ENCODE data around the gene SPATA24.
"Not testable (repeated sequence)": the region's sequence is repeated elsewhere in the genome, so short reads cannot be mapped to it uniquely, and the experiment has no call there.

Gene SPATA24

DNA sequence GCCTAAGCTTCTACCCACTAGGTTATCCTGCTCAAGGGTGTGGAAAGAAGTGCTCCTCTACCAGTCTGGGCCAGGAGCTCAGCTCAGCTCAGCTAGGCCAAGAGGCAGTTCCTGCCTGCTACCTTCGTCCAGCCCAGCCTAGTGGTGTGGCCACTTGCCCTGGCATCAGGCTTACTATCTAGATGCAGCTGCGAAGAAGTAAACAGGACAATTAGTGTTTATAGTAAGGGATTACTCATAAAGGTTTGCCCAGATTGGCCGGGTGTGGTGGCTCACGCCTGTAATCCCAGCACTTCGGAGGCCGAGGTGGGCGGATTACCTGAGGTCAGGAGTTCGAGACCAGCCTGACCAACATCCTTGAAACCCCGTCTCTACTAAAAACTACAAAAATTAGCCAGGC, 12.8 kb upstream of the SPATA24 start:
- DNase-seq: no peak

- no peak for DNase-seq
Observed at GRCh38 chr5:139415869-139416268, 12.0 kb upstream of the SPATA24 start.

DNA sequence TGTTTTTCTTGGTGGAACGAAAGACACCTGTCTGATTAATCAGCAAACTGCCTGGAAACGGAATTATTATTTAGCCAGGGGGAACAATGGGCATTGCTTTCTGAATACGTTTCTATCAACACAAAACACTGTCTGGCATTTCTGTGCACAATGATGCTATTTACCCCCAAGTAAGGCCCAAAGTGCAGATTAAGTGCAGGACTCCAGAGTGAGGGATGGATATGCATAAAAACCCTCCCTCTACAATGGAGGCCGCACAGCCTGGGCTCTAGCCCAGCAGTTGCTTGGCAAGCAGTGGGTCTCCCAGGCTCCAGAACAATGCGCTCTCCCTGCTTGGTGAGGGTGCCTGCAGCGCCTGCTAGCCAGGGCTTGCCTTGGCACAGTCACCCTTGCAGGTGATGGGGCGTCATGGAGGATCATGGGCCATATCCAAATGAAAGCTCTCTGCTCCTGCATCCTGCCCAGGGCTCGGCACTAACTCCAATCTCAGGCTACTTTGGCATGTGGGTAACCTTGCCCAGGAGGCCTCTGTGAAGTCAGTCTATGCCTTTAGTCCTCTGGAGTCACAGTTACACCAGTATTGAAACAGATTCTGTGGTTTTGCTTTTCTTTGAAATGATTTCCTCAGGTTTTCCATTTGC, 11.5 kb upstream of the SPATA24 start:
- DNase-seq: peak in 1 of 5 donors; percentile 88

DNA sequence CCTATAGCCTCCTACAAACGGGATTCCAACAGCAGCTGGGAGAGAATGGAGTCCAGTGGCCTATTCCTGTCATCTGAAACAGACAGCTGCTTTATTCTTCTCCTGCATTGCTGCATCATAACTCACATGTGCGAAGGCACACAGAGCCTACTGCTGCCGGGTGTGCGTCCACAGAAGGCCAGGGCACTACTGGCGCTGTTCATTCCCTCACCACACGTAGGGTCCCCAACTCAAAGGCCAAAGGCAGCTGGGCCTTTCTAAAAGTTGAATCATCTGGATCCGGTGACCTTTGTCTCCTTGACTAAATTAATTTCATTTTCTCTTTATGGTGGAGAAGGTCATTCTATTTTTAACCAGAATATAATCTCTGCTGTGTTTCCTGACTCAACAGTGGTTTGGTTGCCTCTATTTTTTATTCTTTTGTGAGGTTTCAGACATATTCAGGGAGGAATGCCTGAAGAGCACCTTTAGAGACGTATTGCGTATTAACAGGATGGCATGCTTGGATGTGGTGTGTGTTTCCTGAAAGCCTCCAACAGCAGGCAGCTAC, 10.8 kb upstream of the SPATA24 start:
- DNase-seq: no peak

- DNase-seq: peak in 1 of 5 donors; percentile 60
Observed at GRCh38 chr5:139413963-139414362, 10.1 kb upstream of the SPATA24 start.

- no peak for DNase-seq
Observed at GRCh38 chr5:139413153-139413552, 9.3 kb upstream of the SPATA24 start.

DNA sequence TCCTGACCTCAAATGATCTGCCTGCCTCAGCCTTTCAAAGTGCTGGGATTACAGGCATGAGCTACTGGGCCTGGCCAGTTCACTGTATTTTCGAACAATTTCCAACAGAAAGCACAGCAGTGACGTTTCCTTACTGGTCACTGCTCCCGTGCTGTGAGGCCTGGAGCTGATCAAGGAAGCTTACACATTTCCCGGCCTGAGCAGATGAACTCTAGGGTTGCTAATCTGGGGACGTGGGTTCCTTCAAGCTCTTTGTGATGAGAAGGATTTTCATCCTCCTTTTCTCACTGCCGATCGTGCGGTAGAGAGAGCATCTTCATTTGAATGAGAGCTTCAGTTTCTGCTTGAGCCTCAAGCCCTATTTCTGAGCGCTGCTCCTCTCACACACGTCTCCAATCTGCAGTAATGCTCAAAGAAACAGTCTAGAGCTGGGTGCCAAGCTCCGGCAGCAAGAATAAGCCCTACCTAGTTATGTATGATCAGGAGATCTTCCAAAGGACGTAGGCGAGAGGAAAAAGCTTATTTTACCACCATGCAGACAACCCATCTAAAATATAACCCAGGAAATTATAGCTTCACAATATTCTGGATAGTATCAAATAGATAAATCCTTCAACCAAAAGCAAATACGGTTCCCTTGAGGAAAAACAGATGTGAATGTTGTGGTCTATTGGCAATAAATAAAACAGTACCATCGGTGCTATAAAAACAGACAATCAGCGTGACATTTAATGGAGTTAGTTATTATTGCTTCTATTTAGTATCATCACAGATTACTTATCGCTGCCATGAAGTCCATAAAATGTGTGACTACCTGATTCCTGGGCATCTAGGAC, 7.3 kb upstream of the SPATA24 start:
- no peak for DNase-seq

- DNase-seq: no peak
Observed at GRCh38 chr5:139410121-139410992, 6.5 kb upstream of the SPATA24 start.

DNA sequence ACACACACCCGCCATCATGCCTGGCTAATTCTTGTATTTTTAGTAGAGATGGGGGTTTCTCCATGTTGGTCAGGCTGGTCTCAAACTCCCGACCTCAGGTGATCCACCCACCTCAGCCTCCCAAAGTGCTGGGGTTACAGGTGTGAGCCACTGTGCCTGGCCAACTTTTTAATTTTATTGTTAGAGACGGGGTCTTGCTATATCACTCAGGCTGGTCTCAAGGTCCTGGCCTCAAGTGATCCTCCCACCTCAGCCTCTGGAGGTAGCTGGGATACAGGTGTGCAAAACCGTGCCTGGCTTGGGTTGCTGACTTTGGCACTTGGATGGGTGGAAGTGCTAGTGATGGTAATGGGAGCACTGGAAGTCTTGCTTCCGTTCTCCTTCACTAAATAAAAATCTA, 5.2 kb upstream of the SPATA24 start:
- DNase-seq: not testable (repeated sequence)

GRCh38 chr5:139408191-139408590, 4.3 kb upstream of the SPATA24 start:
- DNase-seq: no peak

DNA sequence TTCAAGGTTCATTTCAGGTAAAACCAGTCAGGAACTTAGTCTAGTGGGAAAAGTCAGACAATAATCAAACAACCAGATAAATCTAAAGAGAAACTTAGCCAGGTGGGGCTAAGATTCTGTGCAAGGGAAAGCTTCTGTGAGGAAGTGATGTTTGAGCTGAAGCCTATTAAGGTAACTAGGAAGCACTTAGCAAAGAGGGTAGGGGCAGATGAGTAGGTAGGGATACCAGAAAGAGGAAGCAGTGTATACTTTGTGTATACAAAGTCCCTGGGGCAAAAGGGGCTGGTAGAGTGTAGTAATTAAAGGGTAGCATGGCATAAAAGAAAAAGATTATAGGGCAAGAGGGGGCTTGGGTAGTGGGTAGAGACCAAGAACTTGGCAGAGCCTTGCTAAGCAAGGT, 3.6 kb upstream of the SPATA24 start:
- no peak for DNase-seq

DNA sequence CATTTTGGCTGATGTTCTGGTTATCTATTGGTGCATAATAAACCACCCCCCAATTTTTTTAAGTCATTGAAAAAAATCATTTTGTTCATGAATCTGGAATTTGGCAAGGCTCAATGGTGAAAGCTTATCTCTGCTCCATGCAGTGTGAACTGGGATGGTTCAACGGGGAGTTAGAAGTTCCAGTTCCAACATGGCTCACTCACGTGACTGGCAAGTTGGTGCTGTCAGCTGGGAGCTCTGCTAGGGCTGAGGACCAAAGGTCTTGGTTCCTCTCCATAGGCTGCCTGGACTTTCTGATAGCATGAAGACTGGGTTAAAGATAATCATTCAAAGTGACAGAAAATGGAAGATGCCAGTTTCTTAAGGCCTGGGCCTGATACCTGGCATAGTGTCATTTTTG, 3.1 kb upstream of the SPATA24 start:
- DNase-seq: no peak

DNA sequence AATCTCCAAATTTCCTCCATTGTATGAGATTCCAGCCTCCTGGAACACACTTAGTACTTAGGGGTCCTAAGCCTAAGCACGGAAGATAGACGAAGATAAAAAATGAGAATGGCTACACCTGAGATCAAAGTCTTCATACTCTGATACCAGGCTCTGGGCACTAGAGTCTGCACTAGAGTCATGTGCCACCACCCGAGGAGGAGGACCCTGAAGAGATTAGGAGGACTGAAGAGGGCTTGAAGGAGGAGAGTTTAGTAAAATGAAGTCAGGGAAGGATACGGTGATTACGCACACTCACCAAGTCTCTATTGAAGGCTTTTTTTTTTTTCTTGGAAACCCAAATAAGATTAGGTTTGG, 573 bp upstream of the SPATA24 start:
- no peak for DNase-seq

- DNase-seq: no peak
Observed at GRCh38 chr5:139403418-139403786, 487 bp downstream of the SPATA24 start.

- no peak for DNase-seq
Observed at GRCh38 chr5:139402561-139403158, 1.2 kb downstream of the SPATA24 start.

- DNase-seq: no peak
Observed at GRCh38 chr5:139401546-139401945, 2.3 kb downstream of the SPATA24 start.

GRCh38 chr5:139399501-139400121, 4.3 kb downstream of the SPATA24 start:
- DNase-seq: no peak

DNA sequence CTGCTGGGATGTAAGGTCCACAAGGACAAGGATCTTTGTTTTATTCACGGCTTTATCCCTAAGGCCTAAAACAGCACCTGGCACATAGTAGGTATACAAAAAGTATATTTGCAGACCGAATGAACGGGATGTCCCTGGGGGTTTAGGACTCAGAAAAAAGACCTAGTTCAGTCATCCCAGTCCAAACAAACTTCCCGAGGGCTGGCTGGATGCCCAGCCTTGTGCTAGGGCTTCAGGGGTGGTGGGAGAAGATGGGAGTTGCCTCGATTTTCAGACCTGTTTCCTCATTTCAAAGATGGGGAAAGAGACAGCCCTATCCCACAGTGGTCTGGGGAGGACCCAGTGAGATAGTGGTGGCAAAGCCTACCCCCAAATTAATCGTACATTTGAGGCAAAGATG, 6.0 kb downstream of the SPATA24 start:
- no peak for DNase-seq

GRCh38 chr5:139396691-139397090, 7.2 kb downstream of the SPATA24 start:
- DNase-seq: no peak

GRCh38 chr5:139395844-139396640, 7.8 kb downstream of the SPATA24 start:
- DNase-seq: no peak
